Activated CD8-positive, alpha-beta memory T cell treated with anti-CD3 and anti-CD28 coated beads, Interleukin-2, amount 50 U/mL, for 1 hour (primary cell): ENCODE results near the gene RWDD2A.
"Not testable (repeated sequence)": the region's sequence is repeated elsewhere in the genome, so short reads cannot be mapped to it uniquely, and the experiment has no call there.

Experiments
- DNase-seq: peaks from one replicate; pipeline ENCODE4 v3.0.0-alpha.2; 2020; ENCODE audit errors: extremely low read depth

RWDD2A gene

GRCh38 chr6:83192871-83193746, at the start of gene RWDD2A, which contains the start of gene PGM3:
Gene RWDD2A (plus strand): TSS chr6:83193357. CDS start chr6:83194452, 1,095 bp downstream.
Gene PGM3 (minus strand): TSS chr6:83193265. CDS start chr6:83191012, 2,253 bp downstream.
- DNase-seq = peak; percentile 65

- no peak for DNase-seq
Measured at GRCh38 chr6:83151114-83151513, 42.0 kb upstream of the RWDD2A start.

- DNase-seq = no peak
Measured at GRCh38 chr6:83152913-83153312, 40.2 kb upstream of the RWDD2A start.

- no peak for DNase-seq
Measured at GRCh38 chr6:83153883-83154521, 39.2 kb upstream of the RWDD2A start.

- DNase-seq = no peak
Measured at GRCh38 chr6:83155794-83156193, 37.4 kb upstream of the RWDD2A start.

- no peak for DNase-seq
Measured at GRCh38 chr6:83160167-83160566, 33.0 kb upstream of the RWDD2A start.

GRCh38 chr6:83167726-83168278, 25.4 kb upstream of the RWDD2A start:
- no peak for DNase-seq

GRCh38 chr6:83168556-83168955, 24.6 kb upstream of the RWDD2A start:
- DNase-seq = no peak

- no peak for DNase-seq
Measured at GRCh38 chr6:83169106-83169505, 24.1 kb upstream of the RWDD2A start.

GRCh38 chr6:83169511-83169910, 23.6 kb upstream of the RWDD2A start:
- no peak for DNase-seq

- DNase-seq = no peak
Measured at GRCh38 chr6:83176246-83176645, 16.9 kb upstream of the RWDD2A start.

GRCh38 chr6:83180426-83180950, 12.7 kb upstream of the RWDD2A start:
- DNase-seq = no peak

- DNase-seq = no peak
Measured at GRCh38 chr6:83182114-83182513, 11.0 kb upstream of the RWDD2A start.

- no peak for DNase-seq
Measured at GRCh38 chr6:83183082-83183828, 9.9 kb upstream of the RWDD2A start.

- DNase-seq = no peak
Measured at GRCh38 chr6:83185096-83185495, 8.1 kb upstream of the RWDD2A start.

GRCh38 chr6:83188501-83188900, 4.7 kb upstream of the RWDD2A start:
- no peak for DNase-seq

- DNase-seq = no peak
Measured at GRCh38 chr6:83190626-83191025, 2.5 kb upstream of the RWDD2A start.

GRCh38 chr6:83191974-83192373, 1.2 kb upstream of the RWDD2A start:
- not testable (repeated sequence) for DNase-seq

GRCh38 chr6:83192456-83192855, 701 bp upstream of the RWDD2A start:
- no peak for DNase-seq

- no peak for DNase-seq
Measured at GRCh38 chr6:83193747-83194566, 800 bp downstream of the RWDD2A start.
